Body of pancreas (tissue), 4 donors: Measurements from ENCODE around the gene HMMR.

ENCODE experiments used
- POLR2A ChIP-seq, 3 donors: fragments of 450-650 bp; IDR thresholded peaks; one replicate each; pipeline ENCODE4 v1.6.1; 2016; ENCODE audit warnings: antibody characterized with exemption in 3 of 3, mild to moderate bottlenecking in 2 of 3
- TF ChIP-seq, protein P1 (sequence below), 7 experiments: fragments of 450-650 bp in 4 of 7; fragments of 200-600 bp in 3 of 7; sonication (generic) in 3 of 7; IDR thresholded peaks; one replicate each; pipeline ENCODE4 v1.5.1; 2016 to 2019; ENCODE audit warnings: antibody characterized with exemption in 7 of 7

DNA sequence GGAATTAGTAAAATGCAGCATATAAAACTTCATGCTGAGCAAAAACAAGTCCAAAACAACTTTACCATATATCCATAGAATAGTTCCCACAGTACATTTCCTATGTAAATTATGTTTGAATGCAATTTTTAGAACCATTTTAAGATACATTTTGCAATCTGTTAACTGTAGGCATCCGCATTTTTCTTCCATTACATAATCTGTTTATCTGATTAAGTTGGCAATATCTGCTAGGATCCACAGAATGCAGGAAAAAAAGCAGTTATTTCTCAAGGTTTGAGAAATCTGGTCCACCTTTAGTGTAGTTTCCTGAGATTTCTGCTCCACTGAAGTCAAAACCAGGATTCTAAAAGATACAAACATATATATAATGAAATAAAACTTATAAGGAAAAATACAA is 6.7 kb upstream of the HMMR start:
- TF ChIP-seq, protein P1, sequence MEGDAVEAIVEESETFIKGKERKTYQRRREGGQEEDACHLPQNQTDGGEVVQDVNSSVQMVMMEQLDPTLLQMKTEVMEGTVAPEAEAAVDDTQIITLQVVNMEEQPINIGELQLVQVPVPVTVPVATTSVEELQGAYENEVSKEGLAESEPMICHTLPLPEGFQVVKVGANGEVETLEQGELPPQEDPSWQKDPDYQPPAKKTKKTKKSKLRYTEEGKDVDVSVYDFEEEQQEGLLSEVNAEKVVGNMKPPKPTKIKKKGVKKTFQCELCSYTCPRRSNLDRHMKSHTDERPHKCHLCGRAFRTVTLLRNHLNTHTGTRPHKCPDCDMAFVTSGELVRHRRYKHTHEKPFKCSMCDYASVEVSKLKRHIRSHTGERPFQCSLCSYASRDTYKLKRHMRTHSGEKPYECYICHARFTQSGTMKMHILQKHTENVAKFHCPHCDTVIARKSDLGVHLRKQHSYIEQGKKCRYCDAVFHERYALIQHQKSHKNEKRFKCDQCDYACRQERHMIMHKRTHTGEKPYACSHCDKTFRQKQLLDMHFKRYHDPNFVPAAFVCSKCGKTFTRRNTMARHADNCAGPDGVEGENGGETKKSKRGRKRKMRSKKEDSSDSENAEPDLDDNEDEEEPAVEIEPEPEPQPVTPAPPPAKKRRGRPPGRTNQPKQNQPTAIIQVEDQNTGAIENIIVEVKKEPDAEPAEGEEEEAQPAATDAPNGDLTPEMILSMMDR (IDR thresholded peaks at IDR 0.05): no peak
- no peak for TF ChIP-seq POLR2A (IDR thresholded peaks at IDR 0.05)
